Measurements from ENCODE around the gene ADH4.
A peak's percentile ranks its signal among the peaks of the same experiment; 100 is the strongest.
"Not testable (repeated sequence)": the region's sequence is repeated elsewhere in the genome, so short reads cannot be mapped to it uniquely, and the experiment has no call there.

The ADH4 gene

DNA sequence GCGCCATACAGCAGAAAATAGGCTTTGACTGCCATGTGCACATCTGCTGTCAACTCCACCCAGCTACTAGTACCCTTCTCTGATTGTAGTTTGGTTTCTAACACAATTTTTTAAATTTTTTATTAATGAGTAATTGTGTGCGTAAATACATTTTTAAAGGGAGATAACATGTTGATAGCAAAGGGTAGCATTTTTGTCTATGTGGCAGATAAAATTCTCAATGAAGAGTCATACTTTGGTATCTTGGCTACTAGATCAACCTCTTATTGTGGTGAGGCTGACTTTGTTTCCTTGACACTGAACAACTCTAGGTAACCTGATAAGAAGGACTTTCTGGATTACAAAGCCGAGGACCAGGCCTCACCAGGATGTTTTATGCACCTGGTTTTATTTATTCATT is 9.5 kb downstream of the ADH4 start:
- no peak for DNase-seq (ENCODE audit: low read depth in 3 of 3, low spot score in 1 of 3)

- no peak for DNase-seq (ENCODE audit: low read depth in 3 of 3, low spot score in 1 of 3)
These were observed 12.7 kb downstream of the ADH4 start for GRCh38 chr4:99131378-99131777.

GRCh38 chr4:99126376-99126775 is 17.7 kb downstream of the ADH4 start:
- DNase-seq (ENCODE audit: low read depth in 3 of 3, low spot score in 1 of 3): no peak

- DNase-seq (ENCODE audit: low read depth in 3 of 3, low spot score in 1 of 3): no peak
These were observed 23.1 kb downstream of the ADH4 start for GRCh38 chr4:99121008-99121407.

GRCh38 chr4:99120501-99120900 is 23.6 kb downstream of the ADH4 start:
- no peak for DNase-seq (ENCODE audit: low read depth in 3 of 3, low spot score in 1 of 3)

DNA sequence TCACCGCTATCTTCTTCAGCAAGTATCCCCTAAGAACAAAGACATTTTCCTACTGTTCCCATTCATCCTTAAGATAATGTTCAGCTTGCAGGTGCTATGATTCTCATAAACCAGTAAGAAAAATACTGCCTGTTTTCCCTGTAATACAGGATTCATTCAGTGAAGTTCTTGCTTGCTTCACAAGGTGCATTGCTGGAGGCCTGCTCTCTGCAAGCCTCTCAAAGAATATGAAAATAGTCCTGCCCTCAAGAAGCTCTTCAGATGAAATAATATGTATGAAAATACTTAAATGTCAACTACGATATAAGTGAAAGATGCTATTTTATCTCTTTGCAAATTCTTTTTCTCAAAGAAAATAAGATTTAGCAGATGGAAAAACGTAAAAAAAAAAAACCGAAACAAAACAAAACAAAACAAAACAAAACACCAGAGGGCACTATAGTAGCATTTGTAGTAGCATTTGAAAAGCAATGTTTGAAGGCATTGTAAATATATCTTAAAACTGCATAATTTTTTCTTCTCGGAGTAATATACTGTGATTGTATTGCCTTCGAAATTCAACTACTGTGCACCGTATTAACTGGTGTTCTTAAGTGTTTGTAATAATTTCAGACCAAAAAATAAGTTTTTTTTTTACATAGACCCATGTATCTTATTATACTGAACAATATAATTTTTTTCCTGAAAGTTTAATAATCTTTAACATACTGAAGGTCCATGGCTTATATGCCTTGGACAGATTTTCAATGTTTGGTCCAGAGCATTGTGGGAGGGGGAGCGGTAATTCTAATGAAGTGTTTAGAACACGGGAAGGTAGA is 26.0 kb downstream of the ADH4 start:
- DNase-seq (ENCODE audit: low read depth in 3 of 3, low spot score in 1 of 3): no peak

- DNase-seq (ENCODE audit: low read depth in 3 of 3, low spot score in 1 of 3): not testable (repeated sequence)
These were observed 26.8 kb downstream of the ADH4 start for GRCh38 chr4:99117122-99117841.

- DNase-seq (ENCODE audit: low read depth in 3 of 3, low spot score in 1 of 3): not testable (repeated sequence)
These were observed 34.8 kb downstream of the ADH4 start for GRCh38 chr4:99109286-99109685.

DNA sequence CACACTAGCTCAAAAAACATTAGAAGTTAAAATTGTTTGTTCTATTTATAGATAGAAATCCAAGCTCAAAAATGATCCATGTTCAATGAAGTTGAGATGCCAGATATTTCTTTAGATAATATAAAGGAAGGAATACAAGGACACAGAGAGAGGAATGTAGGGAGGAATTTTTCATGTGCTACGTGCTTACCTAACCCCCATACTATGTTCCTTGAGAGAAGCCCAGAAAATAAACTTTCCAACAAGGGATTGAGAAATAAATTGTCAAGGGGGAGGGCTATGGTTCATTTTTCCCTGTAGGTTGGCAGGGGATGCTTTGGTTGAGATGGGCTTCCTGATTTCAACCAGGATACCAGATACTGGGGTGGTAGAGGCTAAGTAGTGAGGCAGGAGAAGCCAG is 39.9 kb downstream of the ADH4 start:
- DNase-seq (ENCODE audit: low read depth in 3 of 3, low spot score in 1 of 3): no peak

DNA sequence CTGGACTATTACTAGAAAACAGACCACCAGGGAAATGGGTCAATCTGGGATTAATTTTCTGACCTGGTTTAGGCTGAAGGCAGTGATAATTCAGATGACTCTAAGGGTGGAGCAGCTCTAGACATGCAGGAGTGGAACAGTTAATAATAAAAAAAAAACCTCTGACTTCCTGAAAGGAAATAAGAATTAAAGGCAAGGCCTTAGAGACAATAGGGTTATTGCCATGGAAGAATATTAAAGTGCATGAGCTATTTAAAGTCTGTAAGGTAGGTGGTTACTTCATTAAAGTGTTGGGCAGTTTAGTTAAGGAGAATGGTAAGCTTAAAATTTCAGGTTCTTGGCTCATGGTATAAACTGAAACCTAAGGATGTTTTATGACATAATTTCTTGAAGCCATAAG is 40.9 kb downstream of the ADH4 start:
- no peak for DNase-seq (ENCODE audit: low read depth in 3 of 3, low spot score in 1 of 3)

- DNase-seq (ENCODE audit: low read depth in 3 of 3, low spot score in 1 of 3): no peak
These were observed 41.5 kb downstream of the ADH4 start for GRCh38 chr4:99102634-99103033.

DNA sequence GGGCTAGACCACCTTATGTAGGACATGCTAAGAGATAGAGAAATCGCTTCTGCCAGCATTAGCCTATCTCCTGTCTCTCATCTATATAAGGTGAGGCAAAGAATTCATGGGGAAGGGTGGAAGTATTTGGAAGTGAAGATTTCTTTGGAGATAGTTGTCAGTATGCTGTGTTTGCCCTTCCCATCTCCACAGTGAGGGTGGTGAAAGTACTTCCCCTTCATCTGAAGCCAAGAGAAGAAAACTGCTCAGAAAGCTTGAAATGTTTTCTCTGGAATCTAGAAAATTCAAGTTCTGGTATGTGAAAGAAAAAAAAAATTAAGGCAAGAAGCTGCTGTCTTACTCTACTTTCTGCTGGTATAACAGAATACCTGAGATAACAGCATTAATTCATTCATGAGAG is 43.2 kb downstream of the ADH4 start:
- no peak for DNase-seq (ENCODE audit: low read depth in 3 of 3, low spot score in 1 of 3)

DNA sequence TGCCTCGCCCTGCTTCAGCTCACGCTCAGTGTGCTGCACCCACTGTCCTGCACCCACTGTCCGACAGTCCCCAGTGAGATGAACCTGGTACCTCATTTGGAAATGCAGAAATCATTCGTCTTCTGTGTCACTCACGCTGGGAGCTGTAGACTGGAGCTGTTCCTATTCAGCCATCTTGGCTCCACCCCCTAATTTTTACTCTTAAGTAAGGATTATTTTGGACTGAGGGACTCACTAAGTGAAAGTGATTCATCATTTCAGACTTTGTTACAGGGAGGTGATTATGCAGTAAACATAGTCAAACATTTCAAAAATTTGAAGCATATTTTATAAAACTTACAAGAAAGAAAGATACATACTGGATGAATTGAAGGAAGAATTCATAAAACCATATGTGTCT is 44.3 kb downstream of the ADH4 start:
- not testable (repeated sequence) for DNase-seq (ENCODE audit: low read depth in 3 of 3, low spot score in 1 of 3)

GRCh38 chr4:99099311-99099710 is 44.8 kb downstream of the ADH4 start:
- DNase-seq (ENCODE audit: low read depth in 3 of 3, low spot score in 1 of 3): no peak

GRCh38 chr4:99091841-99092240 is 52.3 kb downstream of the ADH4 start:
- DNase-seq (ENCODE audit: low read depth in 3 of 3, low spot score in 1 of 3): not testable (repeated sequence)

- DNase-seq (ENCODE audit: low read depth in 3 of 3, low spot score in 1 of 3): no peak
These were observed 52.9 kb downstream of the ADH4 start for GRCh38 chr4:99091216-99091575.

DNA sequence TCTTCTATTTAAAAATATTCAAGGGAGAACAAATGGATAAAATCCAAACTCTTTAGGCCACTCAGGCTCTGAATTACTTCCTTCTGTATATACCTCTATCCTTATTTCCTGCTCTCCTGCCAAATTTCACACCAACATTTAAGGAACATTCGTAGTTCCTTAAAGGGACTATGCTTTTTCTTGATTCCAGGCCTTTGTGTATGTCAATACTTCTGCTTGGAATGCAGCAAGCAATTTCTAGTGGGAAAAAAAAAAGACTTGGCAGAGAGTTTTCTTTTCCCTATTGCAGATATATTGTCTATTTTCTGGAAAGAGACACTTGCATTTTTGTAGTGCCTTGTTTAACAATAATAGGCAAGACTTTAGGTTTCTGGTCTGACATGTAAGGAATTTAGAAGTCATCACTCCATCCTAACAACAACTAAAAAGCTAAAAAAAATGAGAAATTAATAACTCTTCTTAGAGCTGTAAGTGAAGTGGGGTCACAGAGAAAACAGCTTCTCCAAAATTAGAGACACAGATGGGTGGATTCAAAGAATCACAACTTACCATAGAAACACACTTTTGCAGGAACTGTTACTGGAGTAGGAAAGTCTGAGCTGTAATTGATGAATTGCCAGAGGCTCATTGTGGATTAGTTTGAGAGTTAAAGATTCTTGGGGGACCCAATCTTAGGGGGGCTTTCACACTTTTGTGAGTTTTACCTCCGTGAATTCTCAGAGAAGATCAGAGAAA is 53.4 kb downstream of the ADH4 start:
- DNase-seq (ENCODE audit: low read depth in 3 of 3, low spot score in 1 of 3): no peak

DNA sequence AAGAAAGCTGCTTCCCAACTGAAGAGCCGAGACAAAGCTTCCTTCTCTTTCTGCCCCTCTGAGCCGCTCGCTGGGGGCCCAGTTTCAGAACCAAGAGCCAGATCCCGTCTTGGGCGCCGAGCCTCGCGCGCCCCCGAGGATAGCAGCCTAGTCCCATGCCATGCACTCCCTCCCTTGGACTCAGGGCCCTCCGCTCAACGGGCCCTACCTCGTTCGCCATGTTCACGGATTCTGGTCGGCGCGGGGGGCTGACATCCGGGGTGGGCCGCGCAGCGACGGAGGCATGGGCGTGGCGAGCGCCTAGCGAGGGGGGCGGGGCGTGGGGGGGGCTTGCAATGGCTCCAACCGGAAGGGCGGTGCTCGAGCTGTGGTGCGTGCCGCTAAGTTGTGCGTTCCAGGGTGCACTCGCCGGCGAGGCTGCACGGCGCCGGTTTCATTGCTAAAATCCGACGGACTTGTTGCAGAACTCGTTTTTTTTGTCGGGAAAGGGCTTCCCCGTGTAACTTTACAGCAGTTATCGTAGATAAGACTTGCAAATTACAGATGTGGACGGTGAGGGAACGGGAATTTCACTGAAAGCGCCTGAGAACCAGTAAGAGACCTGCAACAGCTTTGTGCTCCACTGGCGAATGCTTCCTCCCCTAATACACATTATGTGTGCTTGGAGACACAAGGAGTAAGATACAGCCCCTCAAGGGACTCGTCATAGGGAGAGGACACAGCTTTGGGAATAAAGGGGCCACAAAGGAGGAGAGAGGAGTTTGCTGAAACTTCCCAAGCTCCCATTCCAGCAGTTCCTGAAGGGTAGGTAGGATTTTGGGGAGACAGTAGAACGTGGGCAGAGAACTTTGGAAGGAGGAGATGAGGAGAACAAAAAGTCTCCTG is 55.4 kb downstream of the ADH4 start, which contains the start of gene ADH5:
Gene ADH5 (minus strand): TSS at position 308 of the 885 bp plus-strand sequence. CDS start 88 bp downstream, at position 220.
- peak; percentile 75 to 84 (median 79) for DNase-seq (ENCODE audit: low read depth in 3 of 3, low spot score in 1 of 3)

GRCh38 chr4:99088023-99088449 is 56.1 kb downstream of the ADH4 start:
- no peak for DNase-seq (ENCODE audit: low read depth in 3 of 3, low spot score in 1 of 3)

DNA sequence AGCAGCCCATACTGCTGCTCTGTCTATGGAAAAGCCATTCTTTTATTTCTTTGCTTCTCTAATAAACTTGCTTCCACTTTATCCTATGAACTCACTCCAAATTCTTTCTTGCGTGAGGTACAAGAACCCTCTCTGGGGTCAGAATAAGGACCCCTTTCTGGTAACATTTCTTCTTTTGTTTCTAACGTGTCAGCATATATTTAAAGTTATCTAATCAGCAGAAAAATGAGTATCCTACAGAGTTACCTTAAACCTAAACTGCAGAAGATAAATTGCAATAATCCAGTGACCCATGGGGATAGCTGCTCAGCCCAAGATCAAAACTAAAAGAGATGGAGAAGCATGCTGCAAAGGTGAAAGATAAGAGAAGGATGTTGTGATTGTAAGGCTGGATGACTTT is 59.5 kb downstream of the ADH4 start:
- no peak for DNase-seq (ENCODE audit: low read depth in 3 of 3, low spot score in 1 of 3)

- DNase-seq (ENCODE audit: low read depth in 3 of 3, low spot score in 1 of 3): no peak
These were observed 61.9 kb downstream of the ADH4 start for GRCh38 chr4:99082192-99082591.

Measured in stimulated activated CD4-positive, alpha-beta T cell treated with anti-CD3 and anti-CD28 coated beads, TNF-alpha, amount 100 ng/mL, for 1 hour (primary cell).